Measurements from ENCODE around the gene ZFP36. TPM values are rescaled to one million over a fixed set of nuclear protein-coding genes. Genes with fewer than 3 reads are reported as not detected.
"Not testable (repeated sequence)": the region's sequence is repeated elsewhere in the genome, so short reads cannot be mapped to it uniquely, and the experiment has no call there.

The ZFP36 gene, protein sequence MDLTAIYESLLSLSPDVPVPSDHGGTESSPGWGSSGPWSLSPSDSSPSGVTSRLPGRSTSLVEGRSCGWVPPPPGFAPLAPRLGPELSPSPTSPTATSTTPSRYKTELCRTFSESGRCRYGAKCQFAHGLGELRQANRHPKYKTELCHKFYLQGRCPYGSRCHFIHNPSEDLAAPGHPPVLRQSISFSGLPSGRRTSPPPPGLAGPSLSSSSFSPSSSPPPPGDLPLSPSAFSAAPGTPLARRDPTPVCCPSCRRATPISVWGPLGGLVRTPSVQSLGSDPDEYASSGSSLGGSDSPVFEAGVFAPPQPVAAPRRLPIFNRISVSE
- total RNA-seq (2014; rRNA removed; shearing (Covaris generic)) = 1.3 and 2.8 TPM in 2 replicates
- polyA plus RNA-seq (2015; cell fraction: cytosol; rRNA removed) = 11.0 and 13.4 TPM in 2 replicates
- 17.9 and 20.1 TPM in 2 replicates for polyA plus RNA-seq (2015; cell fraction: nucleus; rRNA removed)

DNA sequence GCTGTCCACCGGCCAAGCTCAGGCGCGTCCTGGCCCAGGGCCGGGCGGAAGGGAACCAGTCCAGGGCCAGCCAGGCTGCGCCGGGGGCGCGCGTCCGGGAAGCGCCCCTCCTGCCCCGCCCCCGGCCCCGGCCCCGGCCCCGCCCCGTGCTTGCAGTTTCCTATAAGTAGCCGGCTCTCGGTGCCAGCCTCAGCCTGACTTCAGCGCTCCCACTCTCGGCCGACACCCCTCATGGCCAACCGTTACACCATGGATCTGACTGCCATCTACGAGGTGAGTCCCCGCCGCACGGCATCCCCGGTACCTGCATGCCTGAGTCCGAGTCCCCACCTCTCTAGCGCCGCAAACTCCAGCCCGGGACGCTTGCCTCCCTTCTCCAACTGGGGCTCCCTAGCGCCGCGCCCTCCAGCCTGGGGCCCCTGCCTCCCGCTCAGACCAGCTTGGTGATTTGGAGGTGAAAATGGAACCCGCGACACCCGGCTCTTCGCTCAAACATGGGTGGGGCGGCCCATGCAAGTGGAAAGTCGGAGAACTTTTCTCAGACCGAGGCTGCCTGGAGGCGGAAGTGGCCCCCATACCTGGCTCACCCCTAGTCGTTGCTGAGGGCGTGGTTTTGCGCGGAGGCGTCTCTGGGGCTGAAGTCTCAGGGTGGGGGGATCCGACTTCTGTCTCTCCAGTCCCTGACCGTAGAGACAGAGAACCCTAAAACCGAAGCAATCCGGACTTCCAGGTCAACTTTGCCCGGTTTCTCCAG is at the start of gene ZFP36:
Gene ZFP36, plus strand, starts transcription at position 192 of the 754 bp plus-strand sequence. Its CDS starts 58 bp downstream, at position 250.
- peak; percentile 64 for DNase-seq (ENCODE audit: low read depth)

DNA sequence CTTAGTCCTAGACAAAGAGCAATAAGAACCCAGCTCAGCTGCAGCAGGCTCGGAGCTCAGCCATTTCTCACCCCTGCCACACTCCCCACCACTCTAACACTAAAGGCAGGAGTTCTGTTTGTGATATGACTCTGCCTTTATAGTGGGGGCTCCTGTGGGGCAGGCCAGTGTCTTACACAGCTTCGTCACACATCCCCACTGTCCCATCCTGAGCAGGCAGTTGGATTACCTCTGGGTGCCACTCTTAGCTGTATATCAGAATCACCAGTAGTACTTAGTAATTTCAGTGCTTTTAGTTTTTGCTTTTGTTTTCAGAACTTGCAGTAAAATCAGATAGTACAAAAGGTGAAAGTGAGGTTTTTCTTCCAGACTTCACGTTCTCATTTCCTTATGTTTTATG is 47.6 kb upstream of the ZFP36 start:
- DNase-seq (ENCODE audit: low read depth) = no peak

DNA sequence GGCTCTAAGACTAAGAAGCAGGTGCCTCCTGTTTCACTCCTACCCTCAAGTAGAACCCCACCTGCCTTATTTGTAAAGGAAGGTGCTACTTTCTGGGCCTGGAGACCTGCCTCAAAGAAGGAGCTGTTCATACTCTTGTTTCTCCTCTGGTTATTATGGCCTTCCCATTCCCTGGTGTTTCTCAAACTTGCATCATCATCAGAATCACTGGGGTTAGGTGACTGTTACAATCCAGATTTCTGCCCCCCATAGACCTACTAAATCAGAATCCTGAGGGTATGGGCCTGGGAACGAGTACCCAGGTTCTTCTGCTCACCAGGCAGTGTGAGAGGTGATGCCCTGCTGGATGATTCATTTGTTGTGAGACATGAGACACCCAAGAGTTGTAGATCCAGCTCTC is 46.0 kb upstream of the ZFP36 start:
- DNase-seq (ENCODE audit: low read depth) = no peak

DNA sequence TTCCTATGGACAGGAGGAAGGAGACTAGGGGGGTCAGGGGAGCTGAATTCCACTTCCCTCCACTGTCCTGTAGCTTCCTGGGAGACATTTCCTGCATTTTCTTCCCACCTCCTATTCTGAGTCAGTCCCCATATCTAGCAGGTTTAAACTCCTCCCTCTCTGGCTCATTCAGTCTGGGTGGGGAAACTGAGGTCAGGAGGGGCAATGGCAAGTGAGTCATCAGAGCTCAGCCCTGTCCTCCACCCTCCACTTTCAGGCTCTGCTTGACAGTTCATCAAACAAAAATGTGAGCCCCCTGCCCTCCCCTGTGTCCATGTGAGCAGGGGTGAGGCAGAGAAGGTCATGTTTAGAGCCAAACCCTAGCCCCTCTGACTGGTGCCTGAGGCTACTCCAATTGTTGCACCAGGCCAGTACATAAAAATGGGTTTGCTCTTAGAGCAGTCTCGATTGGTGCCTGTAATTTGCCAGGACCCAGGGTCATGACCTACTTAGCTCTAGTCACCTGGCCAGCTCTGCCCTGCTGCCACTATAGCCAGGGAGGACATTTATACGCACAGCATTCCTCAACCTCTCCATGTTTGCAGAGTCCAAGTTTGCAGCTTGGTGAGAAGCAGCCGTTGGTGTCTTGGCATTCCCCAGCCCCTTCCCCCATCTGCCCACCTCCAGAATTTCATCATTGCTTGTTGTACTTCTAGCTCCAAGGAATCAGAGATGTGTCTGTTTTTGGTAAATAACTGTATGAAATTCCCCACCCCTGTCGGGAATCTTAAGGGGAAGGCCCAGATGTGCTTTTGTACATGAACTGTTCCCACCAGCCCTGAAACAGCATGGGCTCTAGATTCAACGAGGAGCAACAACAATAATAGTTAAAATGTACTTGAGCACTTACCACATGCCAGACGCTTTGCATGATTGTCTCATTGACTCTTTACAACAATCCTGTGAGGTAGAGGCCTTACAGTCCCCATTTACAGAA is 43.7 kb upstream of the ZFP36 start:
- DNase-seq (ENCODE audit: low read depth) = peak; percentile 73

DNA sequence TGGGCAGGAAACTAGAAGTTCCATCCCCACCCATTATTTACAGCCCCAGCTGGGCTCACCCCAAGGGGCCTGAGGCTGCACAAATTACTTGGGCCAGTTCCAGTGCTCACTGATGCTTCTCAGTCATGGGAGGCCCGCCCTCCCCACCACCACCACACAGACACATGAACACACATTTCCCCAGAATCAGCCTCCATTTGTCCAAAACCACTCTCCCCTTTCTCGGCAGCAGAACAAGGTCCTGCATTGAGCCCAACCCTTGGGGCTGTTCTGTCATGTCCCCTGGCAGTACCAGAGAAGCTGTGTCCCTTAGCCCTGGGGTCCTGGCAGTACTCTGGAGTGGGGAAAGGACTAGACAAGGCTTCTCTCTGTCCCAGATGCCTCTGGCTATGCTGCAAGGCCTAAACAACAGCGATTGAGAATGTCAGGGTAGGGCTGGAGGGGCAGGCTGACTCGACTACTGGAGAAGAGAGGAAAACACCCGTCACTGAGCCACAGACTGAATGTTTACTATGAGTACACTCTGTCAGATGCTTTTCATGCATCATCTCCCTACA is 42.7 kb upstream of the ZFP36 start:
- no peak for DNase-seq (ENCODE audit: low read depth)

DNA sequence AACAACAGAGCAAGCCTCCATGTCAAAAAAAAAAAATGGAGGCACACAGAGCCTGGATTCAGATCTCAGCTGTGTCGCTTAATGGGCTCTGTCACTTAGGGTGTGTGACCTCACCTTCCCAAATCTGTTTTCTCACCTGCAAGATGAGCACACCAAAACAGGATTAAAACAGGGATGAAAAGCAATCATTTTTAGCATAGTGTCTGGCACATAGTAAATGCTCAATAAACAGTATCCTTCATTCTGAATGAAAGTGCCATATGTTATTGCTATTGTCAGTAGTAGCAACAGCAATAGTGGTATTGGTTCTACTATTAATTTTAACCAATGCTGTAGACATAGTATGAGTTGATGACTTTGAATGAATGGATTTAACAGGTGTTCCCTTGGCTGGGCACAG is 41.1 kb upstream of the ZFP36 start:
- DNase-seq (ENCODE audit: low read depth) = no peak

DNA sequence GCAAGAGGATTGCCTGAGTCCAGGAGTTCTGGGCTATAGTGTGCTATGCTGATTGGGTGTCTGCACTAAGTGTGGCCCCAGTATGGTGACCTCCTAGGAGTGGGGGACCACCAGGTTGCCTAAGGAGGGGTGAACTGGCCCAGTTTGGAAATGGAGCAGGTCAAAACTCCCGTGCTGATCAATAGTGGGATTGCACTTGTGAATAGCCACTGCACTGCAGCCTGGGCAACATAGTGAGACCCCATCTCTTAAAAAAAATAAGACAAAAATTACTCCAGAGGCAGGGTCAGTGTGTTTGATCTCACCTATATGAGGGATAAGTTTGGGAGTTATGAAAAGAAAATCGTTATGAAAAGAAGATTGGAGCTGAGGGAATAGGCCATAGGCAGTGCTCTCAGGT is 37.4 kb upstream of the ZFP36 start:
- DNase-seq (ENCODE audit: low read depth) = no peak

DNA sequence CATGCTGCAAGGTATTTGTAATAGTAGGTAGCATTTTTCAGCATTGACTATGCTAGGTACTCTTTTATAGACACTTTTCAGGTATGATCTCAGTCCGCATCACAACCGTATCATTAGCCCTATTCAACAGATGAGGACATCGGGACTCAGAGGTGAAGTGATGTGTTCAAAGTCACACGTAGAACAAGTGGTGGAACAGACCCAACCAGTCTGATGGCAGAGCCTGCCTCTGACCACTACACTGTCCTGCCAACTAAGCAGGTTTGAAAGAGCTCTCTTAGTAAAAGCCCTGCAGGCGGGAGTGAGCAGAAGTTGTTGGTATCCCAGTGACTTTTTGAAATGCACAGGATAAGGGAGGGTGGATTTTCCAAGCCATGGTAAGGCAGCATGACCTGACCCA is 35.9 kb upstream of the ZFP36 start:
- DNase-seq (ENCODE audit: low read depth) = no peak

DNA sequence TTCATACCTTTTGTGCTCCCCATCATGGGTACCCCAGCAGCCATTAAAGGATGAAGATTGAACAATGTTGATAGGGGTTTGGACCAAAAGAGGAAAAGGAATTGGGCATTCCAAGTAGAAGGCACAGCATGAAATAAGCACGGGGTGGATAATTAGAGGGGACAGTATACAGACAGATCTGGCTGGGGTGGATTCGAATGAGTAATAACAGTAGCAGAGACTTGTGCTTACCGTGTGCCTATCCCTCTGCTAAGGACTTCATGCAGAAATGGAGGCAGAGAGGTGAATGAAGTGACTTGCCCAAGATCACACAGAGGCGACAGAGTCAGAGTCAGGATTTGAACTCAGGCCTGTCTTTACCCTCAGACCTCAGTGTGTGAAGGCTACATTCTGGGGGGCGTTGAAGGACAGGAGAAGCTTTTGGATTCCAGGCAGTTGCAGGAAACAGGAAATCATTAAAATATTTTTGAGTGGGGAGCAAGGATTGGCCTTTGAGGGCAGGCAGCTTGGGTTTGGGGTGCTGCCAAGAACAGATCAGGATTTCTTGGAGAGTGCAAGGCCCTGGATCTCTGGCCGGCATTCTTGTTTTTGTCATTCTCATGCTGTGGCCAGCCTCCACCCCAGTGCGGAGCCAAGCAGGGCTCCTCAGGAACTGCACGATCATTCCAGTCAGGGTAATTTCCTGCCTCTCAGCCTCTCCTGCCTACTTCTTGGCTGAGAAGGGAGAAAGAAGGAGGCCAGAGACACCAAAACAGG is 34.4 kb upstream of the ZFP36 start:
- DNase-seq (ENCODE audit: low read depth) = peak; percentile 58

DNA sequence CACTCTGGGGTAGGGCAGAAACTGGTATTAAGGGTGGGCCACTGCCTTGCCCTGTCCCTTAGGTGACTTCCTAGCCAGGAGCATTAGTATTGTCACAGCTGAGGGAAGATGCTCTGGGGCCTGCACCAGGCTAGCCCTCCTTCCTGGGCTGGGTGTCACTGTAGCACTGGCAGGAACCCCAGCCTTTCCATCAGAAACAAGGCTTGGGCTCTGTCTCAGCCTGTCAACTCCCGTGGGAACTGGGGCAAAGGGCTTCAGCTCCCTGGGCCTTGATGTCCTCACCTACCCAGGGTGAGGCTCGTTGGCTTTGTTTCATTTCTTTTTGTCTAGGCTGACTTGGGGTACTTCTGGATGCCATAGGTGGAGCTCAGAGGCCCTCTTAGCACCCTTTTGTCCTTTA is 33.7 kb upstream of the ZFP36 start:
- DNase-seq (ENCODE audit: low read depth) = no peak

DNA sequence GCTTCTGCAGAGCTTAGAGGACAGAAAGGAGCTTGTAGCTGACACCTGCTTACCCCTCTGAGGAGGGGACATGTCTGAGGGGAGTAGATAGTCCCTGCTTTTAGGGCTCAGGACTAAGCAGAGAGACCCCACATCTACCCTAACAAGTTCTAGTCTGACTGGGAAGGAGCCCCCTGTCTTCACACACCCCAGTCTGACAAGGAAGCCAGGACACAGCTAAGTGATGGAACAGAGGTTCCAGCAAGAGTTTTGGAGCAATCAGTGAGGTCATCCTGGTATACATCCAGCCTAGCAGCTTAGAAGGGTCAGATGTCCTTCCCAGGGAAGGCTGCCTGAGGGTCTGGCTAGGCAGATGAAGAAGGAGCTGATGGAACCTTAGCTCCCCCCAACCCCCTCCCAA is 30.7 kb upstream of the ZFP36 start:
- no peak for DNase-seq (ENCODE audit: low read depth)

DNA sequence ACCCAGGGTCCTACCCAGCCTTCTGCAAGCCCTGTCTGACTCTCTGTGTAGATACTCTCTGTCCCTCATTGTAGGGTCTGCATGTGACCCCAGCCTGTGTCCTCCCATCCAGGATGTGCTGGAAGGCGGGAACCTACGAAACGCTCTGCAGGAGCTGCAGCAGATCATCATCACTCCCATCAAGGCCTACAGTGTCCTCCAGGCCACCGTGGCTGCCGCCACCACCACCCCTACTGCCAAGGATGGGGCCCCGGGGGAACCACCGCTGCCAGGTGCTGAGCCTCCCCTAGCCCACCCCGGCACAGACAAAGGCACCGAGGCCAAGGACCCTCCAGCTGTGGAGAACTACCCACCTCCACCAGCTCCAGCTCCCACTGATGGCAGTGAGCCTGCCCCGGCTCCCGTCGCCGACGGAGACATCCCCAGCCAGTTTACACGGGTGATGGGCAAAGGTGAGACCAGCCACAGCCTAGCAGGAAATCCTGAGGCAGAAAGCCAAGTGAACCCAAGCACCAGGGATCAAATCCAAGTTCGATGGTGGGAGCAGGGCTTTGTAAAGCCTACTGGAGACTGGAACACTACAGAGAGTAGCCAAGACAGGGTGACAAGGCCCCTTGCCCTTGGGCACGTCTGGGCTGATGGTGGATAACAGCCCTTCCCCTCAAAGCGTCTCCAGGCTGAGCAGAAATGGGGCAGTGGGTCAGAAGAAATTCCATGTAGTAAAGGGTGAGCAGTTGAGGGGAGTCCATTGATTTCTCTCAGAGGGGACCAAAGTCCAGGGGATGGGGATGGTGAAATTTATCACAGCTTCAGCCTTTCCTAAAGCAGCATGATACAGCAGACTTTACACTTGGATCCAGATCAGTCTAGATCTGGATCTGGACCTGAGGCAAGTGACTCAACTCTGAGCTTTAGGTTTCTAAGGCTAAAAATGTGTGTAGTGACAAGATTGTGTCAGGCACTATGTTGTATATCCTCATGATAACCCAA is 29.0 kb upstream of the ZFP36 start:
- DNase-seq (ENCODE audit: low read depth) = no peak

DNA sequence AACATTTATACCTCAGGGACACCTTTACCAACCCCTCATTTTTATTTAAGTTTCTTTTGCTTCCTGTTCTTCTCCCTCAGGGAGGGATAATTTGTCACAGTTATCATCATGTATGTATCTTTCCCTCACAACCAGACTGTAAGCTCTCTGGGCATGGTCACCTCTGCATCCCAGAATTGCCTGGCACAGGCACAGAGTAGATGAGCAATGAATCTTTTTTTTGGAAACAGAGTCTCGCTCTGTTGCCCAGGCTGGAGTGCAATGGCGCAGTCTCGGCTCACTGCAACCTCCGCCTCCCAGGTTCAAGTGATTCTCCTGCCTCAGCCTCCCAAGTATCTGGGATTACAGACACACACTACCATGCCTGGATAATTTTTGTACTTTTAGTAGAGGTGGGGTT is 27.3 kb upstream of the ZFP36 start:
- DNase-seq (ENCODE audit: low read depth) = not testable (repeated sequence)

DNA sequence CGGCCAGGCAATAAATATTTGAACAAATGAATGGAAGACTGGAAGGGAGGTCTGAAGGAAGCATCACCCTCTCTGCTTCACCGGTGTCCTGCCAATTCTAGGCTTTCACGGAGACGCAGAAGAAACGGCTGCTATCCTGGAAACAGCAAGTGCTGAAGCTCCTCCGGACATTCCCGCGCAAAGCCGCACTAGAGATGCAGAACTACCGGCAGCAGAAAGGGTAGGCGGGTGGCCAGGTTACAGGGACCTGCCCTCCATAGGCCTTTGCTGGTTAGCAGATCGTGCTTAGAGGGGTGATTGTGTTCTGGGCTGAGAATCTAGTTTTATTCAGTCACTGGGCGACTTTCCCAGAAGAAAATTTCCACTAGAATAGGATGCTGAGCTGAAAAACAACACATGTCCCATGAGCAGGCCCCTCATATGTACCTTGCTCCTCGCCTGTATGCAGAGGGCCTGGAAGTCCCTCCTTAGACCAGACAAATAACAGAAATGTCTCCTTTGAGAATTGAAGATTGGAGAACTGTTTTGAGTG is 26.7 kb upstream of the ZFP36 start:
- DNase-seq (ENCODE audit: low read depth) = no peak

DNA sequence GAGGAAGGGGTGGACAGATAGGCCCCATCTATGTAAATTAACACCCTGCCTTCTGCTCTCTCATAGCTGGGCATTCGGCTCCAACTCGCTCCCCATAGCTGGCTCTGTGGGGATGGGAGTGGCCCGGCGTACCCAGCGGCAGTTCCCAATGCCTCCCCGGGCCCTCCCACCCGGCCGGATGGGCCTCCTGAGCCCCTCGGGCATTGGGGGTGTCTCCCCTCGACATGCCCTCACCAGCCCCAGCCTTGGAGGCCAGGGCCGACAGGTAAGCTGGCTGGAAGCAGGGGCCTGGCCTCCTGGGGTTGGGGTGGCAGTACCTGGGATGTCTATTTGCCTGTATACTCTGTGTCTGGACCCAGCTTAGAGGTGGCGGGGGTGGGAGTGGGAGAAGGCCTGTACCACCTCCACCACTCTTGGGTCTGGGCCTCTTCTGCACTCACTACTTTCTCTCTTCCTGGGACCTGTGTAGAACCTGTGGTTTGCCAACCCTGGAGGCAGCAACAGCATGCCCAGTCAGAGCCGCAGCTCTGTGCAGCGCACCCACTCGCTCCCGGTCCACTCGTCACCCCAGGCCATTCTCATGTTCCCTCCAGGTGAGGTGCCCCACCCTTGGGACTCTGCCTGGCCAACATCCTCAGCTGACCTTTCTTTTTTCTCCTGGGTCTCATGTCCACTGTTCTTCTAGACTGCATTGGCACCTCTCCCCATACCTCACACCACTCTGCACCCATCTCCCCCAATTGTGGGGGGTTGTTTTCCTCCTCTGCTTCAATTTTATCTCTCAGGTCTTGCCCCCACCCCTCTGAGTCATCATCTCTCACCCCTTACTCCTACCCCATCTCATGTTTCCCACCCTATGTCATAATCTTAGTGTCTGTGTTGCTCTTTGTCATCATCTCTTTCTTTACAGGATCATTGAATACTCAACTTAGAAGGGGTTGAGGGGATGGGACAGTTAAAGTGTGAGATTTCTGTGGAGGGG is 25.8 kb upstream of the ZFP36 start:
- no peak for DNase-seq (ENCODE audit: low read depth)

DNA sequence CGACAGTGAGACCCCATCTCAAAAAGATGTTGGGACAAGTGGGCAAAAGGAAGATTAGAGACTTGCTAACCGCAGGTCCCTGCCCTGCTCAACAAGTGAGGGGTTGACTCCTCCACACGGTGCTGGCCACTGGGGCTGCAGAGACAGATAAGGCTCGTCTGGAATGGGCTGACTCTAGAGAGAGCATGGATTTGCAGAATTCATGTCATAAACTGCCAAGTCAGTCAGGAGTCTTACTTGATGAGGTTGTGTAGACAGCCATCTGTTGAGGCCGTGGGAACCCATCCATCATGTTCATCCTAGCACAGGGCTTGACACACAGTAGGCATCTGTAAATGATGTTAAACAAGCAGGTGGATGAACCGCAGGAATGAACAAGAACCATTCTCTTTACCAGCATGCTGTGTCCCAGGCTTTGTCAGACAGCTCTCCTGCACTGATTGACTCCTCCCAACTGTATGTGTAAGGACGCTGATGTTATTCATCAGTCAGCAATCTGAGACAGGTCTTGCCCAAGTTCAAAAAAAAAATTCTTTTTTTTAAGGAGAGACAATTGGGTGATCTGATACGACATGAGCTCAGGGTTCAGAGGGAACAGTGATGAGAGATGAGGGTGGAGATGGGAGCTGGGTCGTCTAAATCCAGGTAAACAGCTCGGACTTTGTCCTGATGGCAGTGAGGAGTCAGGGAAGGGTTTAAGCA is 24.6 kb upstream of the ZFP36 start:
- no peak for DNase-seq (ENCODE audit: low read depth)
